ENCODE results near the gene PSMD14.

PSMD14 gene

DNA sequence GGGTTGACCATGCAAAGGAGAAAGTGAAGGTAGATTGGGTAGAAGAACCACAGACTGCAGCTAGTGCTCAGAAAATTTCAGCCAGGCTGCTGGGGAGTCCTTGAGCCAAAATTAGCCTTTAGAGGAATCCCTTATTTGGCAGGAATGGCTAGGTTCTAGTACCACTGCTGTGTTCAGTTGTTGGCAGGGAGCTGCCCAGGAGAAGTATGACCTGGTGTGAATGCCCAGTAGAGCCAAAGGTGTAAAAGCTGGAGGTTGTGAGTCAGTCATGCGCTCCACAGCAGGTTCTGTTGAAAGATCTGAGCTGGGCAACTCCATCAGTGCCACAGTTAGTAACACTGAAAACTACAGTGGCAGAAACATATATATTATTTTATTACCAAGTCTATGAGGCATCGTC lies 71.5 kb downstream of the PSMD14 start:
- TF ChIP-seq, protein P1, sequence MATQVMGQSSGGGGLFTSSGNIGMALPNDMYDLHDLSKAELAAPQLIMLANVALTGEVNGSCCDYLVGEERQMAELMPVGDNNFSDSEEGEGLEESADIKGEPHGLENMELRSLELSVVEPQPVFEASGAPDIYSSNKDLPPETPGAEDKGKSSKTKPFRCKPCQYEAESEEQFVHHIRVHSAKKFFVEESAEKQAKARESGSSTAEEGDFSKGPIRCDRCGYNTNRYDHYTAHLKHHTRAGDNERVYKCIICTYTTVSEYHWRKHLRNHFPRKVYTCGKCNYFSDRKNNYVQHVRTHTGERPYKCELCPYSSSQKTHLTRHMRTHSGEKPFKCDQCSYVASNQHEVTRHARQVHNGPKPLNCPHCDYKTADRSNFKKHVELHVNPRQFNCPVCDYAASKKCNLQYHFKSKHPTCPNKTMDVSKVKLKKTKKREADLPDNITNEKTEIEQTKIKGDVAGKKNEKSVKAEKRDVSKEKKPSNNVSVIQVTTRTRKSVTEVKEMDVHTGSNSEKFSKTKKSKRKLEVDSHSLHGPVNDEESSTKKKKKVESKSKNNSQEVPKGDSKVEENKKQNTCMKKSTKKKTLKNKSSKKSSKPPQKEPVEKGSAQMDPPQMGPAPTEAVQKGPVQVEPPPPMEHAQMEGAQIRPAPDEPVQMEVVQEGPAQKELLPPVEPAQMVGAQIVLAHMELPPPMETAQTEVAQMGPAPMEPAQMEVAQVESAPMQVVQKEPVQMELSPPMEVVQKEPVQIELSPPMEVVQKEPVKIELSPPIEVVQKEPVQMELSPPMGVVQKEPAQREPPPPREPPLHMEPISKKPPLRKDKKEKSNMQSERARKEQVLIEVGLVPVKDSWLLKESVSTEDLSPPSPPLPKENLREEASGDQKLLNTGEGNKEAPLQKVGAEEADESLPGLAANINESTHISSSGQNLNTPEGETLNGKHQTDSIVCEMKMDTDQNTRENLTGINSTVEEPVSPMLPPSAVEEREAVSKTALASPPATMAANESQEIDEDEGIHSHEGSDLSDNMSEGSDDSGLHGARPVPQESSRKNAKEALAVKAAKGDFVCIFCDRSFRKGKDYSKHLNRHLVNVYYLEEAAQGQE (IDR thresholded peaks at IDR 0.05; ENCODE audit: insufficient read depth in 1 of 2, low read depth in 2 of 2, low read length in 2 of 2), result no peak
- no peak for TF ChIP-seq TAF1 (IDR thresholded peaks at IDR 0.05; ENCODE audit: borderline replicate concordance, insufficient read depth, low read length)
- no peak for TF ChIP-seq POLR2AphosphoS5 (IDR thresholded peaks at IDR 0.05; ENCODE audit: low read depth, low read length)

DNA sequence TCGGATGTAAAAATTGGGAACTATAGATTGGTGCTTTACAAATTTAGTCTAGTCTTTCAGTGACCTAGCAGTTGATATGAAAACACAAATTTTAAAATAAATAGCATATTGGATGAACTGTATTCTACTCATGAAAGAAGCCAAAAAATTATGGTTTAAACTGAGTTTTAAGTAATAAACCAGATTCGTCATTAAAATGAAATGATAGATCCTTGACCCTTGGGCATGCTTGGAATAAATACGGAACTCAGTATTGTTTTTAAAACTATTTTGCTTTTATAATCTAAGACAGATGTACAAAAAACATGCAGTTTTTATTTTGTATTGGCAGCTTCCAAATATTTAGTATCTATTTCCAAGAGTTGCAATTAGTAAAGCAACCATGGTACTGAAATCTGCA lies 73.3 kb downstream of the PSMD14 start:
- TF ChIP-seq TAF1 (IDR thresholded peaks at IDR 0.05; ENCODE audit: borderline replicate concordance, insufficient read depth, low read length), result no peak
- TF ChIP-seq, protein P1 (IDR thresholded peaks at IDR 0.05; ENCODE audit: insufficient read depth in 1 of 2, low read depth in 2 of 2, low read length in 2 of 2), result no peak
- TF ChIP-seq POLR2AphosphoS5 (IDR thresholded peaks at IDR 0.05; ENCODE audit: low read depth, low read length), result no peak
- TF ChIP-seq FOXP2 (optimal IDR thresholded peaks at IDR 0.05; ENCODE audit: borderline replicate concordance, extremely low read depth, extremely low read length, insufficient read depth), result no peak
- no peak for TF ChIP-seq SIN3A (IDR thresholded peaks at IDR 0.05; ENCODE audit: borderline replicate concordance, insufficient read depth, low read length)

DNA sequence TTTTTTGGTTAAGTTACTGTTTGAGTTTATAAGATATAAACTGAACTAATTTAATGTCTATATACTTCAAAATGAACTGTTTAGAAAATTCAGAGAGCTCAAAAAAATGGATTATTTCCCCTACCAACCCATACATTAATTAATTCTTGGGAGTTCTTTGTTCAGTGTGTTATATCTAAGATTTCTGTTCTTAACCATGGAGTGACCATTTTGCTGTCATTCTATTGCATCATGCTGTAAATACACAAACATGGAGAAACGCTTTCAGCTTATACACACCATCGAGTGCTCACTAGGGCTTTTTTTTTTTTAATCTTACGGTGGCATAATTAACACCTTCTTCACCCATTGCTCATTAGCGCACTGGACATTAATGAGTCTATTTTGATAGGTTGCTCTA lies 74.5 kb downstream of the PSMD14 start:
- no peak for TF ChIP-seq FOXP2 (optimal IDR thresholded peaks at IDR 0.05; ENCODE audit: borderline replicate concordance, extremely low read depth, extremely low read length, insufficient read depth)
- TF ChIP-seq TAF1 (IDR thresholded peaks at IDR 0.05; ENCODE audit: borderline replicate concordance, insufficient read depth, low read length), result no peak
- TF ChIP-seq, protein P1 (IDR thresholded peaks at IDR 0.05; ENCODE audit: insufficient read depth in 1 of 2, low read depth in 2 of 2, low read length in 2 of 2), result no peak
- TF ChIP-seq POLR2AphosphoS5 (IDR thresholded peaks at IDR 0.05; ENCODE audit: low read depth, low read length), result no peak
- TF ChIP-seq SIN3A (IDR thresholded peaks at IDR 0.05; ENCODE audit: borderline replicate concordance, insufficient read depth, low read length), result no peak

DNA sequence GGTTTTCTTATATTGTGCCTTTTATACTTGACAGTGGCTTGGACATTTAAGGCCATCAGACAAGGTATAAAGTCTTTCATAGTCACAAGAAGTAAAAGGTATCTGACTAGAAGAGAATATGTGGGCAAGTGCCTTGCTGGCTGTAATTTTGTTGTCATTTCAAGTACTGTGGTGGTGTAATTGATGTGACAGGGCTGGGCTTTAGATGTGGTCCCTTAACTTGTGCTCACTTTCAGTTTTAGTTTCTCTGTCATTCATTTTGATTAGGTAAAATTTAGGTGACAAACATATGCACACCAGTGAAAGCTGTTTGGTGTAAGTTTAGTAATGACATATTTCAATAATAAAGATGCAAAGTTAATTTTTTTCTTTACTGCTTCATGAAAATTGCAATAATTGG lies 76.6 kb downstream of the PSMD14 start:
- TF ChIP-seq, protein P1 (IDR thresholded peaks at IDR 0.05; ENCODE audit: insufficient read depth in 1 of 2, low read depth in 2 of 2, low read length in 2 of 2), result no peak

DNA sequence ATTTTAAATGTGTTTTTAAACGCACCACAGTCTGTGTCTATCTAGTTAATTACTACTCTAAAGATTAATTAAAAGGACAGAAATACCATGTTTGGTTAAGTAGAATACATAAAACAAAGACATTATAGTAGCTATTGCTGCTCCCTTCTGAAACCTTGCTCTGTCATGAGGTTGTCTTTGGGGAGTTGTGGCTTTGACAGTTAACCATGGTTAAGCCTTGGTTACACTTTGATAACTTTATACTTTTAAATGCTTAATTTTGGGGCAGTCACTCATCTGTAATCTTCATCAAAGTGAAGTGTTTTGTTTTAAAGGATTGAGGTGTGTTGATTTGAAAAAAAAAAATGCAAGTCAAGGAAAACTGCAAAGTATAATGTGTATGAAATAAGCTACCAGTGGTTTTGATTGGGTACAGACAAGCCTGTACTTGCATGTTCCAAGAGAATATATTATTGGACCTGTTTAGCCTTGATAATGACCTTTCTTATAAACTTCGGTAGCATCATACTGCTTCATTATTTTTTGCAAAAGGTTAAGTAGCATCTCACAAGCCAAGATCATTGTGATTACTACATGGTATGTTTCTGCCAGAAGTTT lies 78.1 kb downstream of the PSMD14 start:
- TF ChIP-seq, protein P1 (IDR thresholded peaks at IDR 0.05; ENCODE audit: insufficient read depth in 1 of 2, low read depth in 2 of 2, low read length in 2 of 2), result no peak
- no peak for TF ChIP-seq FOXP2 (optimal IDR thresholded peaks at IDR 0.05; ENCODE audit: borderline replicate concordance, extremely low read depth, extremely low read length, insufficient read depth)
- TF ChIP-seq SIN3A (IDR thresholded peaks at IDR 0.05; ENCODE audit: borderline replicate concordance, insufficient read depth, low read length), result no peak
- TF ChIP-seq TAF1 (IDR thresholded peaks at IDR 0.05; ENCODE audit: borderline replicate concordance, insufficient read depth, low read length), result no peak

Data from PFSK-1 (cell line).